Ramos (cell line): Measurements from ENCODE around the gene POTEJ.
"Not testable (repeated sequence)": the region's sequence is repeated elsewhere in the genome, so short reads cannot be mapped to it uniquely, and the experiment has no call there.

Experiments
- in situ Hi-C: fragments of 300-500 bp; cut with MboI; formaldehyde crosslinking; loops from one replicate; pipeline ENCODE4 v1.14.3; 2022; ENCODE audit warnings: low sequenced_read_pairs; ENCODE audit not compliant: unreplicated experiment

POTEJ gene

GRCh38 chr2:130601648-130602302, 9.5 kb upstream of the POTEJ start:
- in situ Hi-C loops, result not testable (repeated sequence)

- in situ Hi-C loops, result not testable (repeated sequence)
Measured at GRCh38 chr2:130608276-130609001, 2.8 kb upstream of the POTEJ start.

- in situ Hi-C loops, result not testable (repeated sequence)
Measured at GRCh38 chr2:130609002-130609920, 2.0 kb upstream of the POTEJ start.

GRCh38 chr2:130610486-130610885, 754 bp upstream of the POTEJ start:
- in situ Hi-C loops, result not testable (repeated sequence)

GRCh38 chr2:130628784-130629475, 17.7 kb downstream of the POTEJ start:
- in situ Hi-C loops, result not testable (repeated sequence)

GRCh38 chr2:130638973-130639372, 27.7 kb downstream of the POTEJ start:
- in situ Hi-C loops, result not testable (repeated sequence)

- in situ Hi-C loops, result not testable (repeated sequence)
Measured at GRCh38 chr2:130641688-130642087, 30.4 kb downstream of the POTEJ start.

- in situ Hi-C loops, result not testable (repeated sequence)
Measured at GRCh38 chr2:130649285-130649684, 38.0 kb downstream of the POTEJ start.

GRCh38 chr2:130664506-130664905, 53.3 kb downstream of the POTEJ start:
- in situ Hi-C loops, result not testable (repeated sequence)

GRCh38 chr2:130665596-130665995, 54.4 kb downstream of the POTEJ start:
- in situ Hi-C loops, result not testable (repeated sequence)

GRCh38 chr2:130667516-130667915, 56.3 kb downstream of the POTEJ start:
- in situ Hi-C loops, result not testable (repeated sequence)

- in situ Hi-C loops, result not testable (repeated sequence)
Measured at GRCh38 chr2:130670026-130670745, 58.9 kb downstream of the POTEJ start.

GRCh38 chr2:130692041-130692770, 81.0 kb downstream of the POTEJ start:
- in situ Hi-C loops, result not testable (repeated sequence)

- in situ Hi-C loops, result not testable (repeated sequence)
Measured at GRCh38 chr2:130693474-130693873, 82.2 kb downstream of the POTEJ start.

GRCh38 chr2:130703250-130703649, 92.0 kb downstream of the POTEJ start:
- in situ Hi-C loops, result not testable (repeated sequence)
